Inflammatory macrophage treated with lipopolysaccharide for 4 hours (primary cell): ENCODE results near the gene NT5M.
A peak's percentile ranks its signal among the peaks of the same experiment; 100 is the strongest.

ENCODE experiments used
- DNase-seq: peaks from one replicate; pipeline ENCODE4 v3.0.0-alpha.2; 2020

NT5M gene

GRCh38 chr17:17303847-17304490, 796 bp downstream of the NT5M start:
- DNase-seq = no peak

GRCh38 chr17:17304521-17304985, 1.4 kb downstream of the NT5M start:
- DNase-seq = no peak

GRCh38 chr17:17305281-17305801, 2.2 kb downstream of the NT5M start:
- DNase-seq = peak; percentile 77

GRCh38 chr17:17309356-17309755, 6.2 kb downstream of the NT5M start:
- peak; percentile 73 for DNase-seq

- DNase-seq = peak; percentile 43
These were observed 10.3 kb downstream of the NT5M start for GRCh38 chr17:17313350-17313991.

GRCh38 chr17:17314501-17315071, 11.4 kb downstream of the NT5M start:
- DNase-seq = no peak

- DNase-seq = no peak
These were observed 12.1 kb downstream of the NT5M start for GRCh38 chr17:17315142-17315821.

- DNase-seq = no peak
These were observed 17.2 kb downstream of the NT5M start for GRCh38 chr17:17320188-17320910.

- no peak for DNase-seq
These were observed 17.7 kb downstream of the NT5M start for GRCh38 chr17:17320911-17321220.

GRCh38 chr17:17321356-17322025, 18.3 kb downstream of the NT5M start:
- DNase-seq = no peak

GRCh38 chr17:17322516-17323510, 19.6 kb downstream of the NT5M start:
- DNase-seq = no peak

- no peak for DNase-seq
These were observed 21.4 kb downstream of the NT5M start for GRCh38 chr17:17324616-17325015.

- DNase-seq = no peak
These were observed 22.1 kb downstream of the NT5M start for GRCh38 chr17:17325228-17325627.

GRCh38 chr17:17325816-17326215, 22.6 kb downstream of the NT5M start:
- no peak for DNase-seq

GRCh38 chr17:17326275-17326875, 23.2 kb downstream of the NT5M start:
- DNase-seq = no peak

GRCh38 chr17:17328251-17328650, 25.1 kb downstream of the NT5M start:
- no peak for DNase-seq

GRCh38 chr17:17341452-17341851, 38.3 kb downstream of the NT5M start:
- DNase-seq = no peak

GRCh38 chr17:17342242-17342945, 39.2 kb downstream of the NT5M start:
- no peak for DNase-seq

GRCh38 chr17:17343160-17343735, 40.1 kb downstream of the NT5M start:
- no peak for DNase-seq
